HEK293 (cell line): Measurements from ENCODE around the gene SYT5.

ENCODE experiments used
- KLF9 ChIP-seq: fragments of 450-650 bp; formaldehyde crosslinking; IDR thresholded peaks from 2 replicates; pipeline ENCODE4 v1.5.1; 2016; ENCODE audit warnings: missing biosample characterization, missing genetic modification characterization, low read depth
- PRDM1 ChIP-seq: fragments of 450-650 bp; formaldehyde crosslinking; IDR thresholded peaks from 2 replicates; pipeline ENCODE4; 2016; ENCODE audit warnings: missing biosample characterization, missing genetic modification characterization
- SP2 ChIP-seq: fragments of 450-650 bp; formaldehyde crosslinking; IDR thresholded peaks from 2 replicates; pipeline ENCODE4 v1.5.1; 2016; ENCODE audit warnings: missing biosample characterization, missing genetic modification characterization
- ZBTB17 ChIP-seq: fragments of 450-650 bp; formaldehyde crosslinking; IDR thresholded peaks from 2 replicates; pipeline ENCODE4 v1.5.1; 2016; ENCODE audit warnings: missing biosample characterization, missing genetic modification characterization
- ZBTB20 ChIP-seq: fragments of 450-650 bp; formaldehyde crosslinking; IDR thresholded peaks from 2 replicates; pipeline ENCODE4 v1.5.1; 2016; ENCODE audit warnings: missing biosample characterization, missing genetic modification characterization
- ZBTB21 ChIP-seq: fragments of 450-650 bp; formaldehyde crosslinking; IDR thresholded peaks from 2 replicates; pipeline ENCODE4 v1.5.1; 2017; ENCODE audit warnings: missing biosample characterization, missing genetic modification characterization
- ZBTB8A ChIP-seq: fragments of 450-650 bp; formaldehyde crosslinking; IDR thresholded peaks from 2 replicates; pipeline ENCODE4 v1.5.1; 2016; ENCODE audit warnings: missing biosample characterization, missing genetic modification characterization
- ZNF155 ChIP-seq: fragments of 450-650 bp; formaldehyde crosslinking; IDR thresholded peaks from 2 replicates; pipeline ENCODE4 v1.5.1; 2016; ENCODE audit warnings: missing biosample characterization, missing genetic modification characterization
- ZNF211 ChIP-seq: fragments of 450-650 bp; formaldehyde crosslinking; IDR thresholded peaks from 2 replicates; pipeline ENCODE4 v1.5.1; 2016; ENCODE audit warnings: low read depth, missing biosample characterization, missing genetic modification characterization
- ZNF239 ChIP-seq: fragments of 450-650 bp; formaldehyde crosslinking; IDR thresholded peaks from 2 replicates; pipeline ENCODE4 v1.5.1; 2016; ENCODE audit warnings: missing biosample characterization, missing genetic modification characterization
- ZNF24 ChIP-seq: fragments of 450-650 bp; formaldehyde crosslinking; IDR thresholded peaks from 2 replicates; pipeline ENCODE4 v1.5.1; 2016; ENCODE audit warnings: missing biosample characterization, missing genetic modification characterization
- ZNF473 ChIP-seq: fragments of 450-650 bp; formaldehyde crosslinking; IDR thresholded peaks from 2 replicates; pipeline ENCODE4 v1.5.1; 2017; ENCODE audit warnings: missing biosample characterization, missing genetic modification characterization
- ZNF48 ChIP-seq: fragments of 450-650 bp; formaldehyde crosslinking; IDR thresholded peaks from 2 replicates; pipeline ENCODE4 v1.5.1; 2016; ENCODE audit warnings: missing biosample characterization, missing genetic modification characterization
- ZNF510 ChIP-seq: fragments of 450-650 bp; formaldehyde crosslinking; IDR thresholded peaks from 2 replicates; pipeline ENCODE4 v1.5.1; 2018; ENCODE audit warnings: mild to moderate bottlenecking, missing genetic modification characterization, missing biosample characterization; ENCODE audit not compliant: insufficient replicate concordance
- ZNF529 ChIP-seq: fragments of 450-650 bp; formaldehyde crosslinking; IDR thresholded peaks from 2 replicates; pipeline ENCODE4 v1.5.1; 2017; ENCODE audit warnings: missing genetic modification characterization, missing biosample characterization; ENCODE audit not compliant: insufficient replicate concordance
- ZNF555 ChIP-seq: fragments of 450-650 bp; formaldehyde crosslinking; conservative IDR thresholded peaks from 2 replicates; pipeline ENCODE4 v1.5.1; 2017; ENCODE audit warnings: missing biosample characterization, mild to moderate bottlenecking, missing genetic modification characterization, inconsistent platforms
- ZNF561 ChIP-seq: fragments of 450-650 bp; IDR thresholded peaks from 2 replicates; pipeline ENCODE4 v1.5.1; 2018; ENCODE audit warnings: missing biosample characterization, missing genetic modification characterization, borderline replicate concordance
- ZNF664 ChIP-seq: fragments of 450-650 bp; formaldehyde crosslinking; IDR thresholded peaks from 2 replicates; pipeline ENCODE4 v1.5.1; 2016; ENCODE audit warnings: missing biosample characterization, missing genetic modification characterization
- ZNF670 ChIP-seq: fragments of 450-650 bp; formaldehyde crosslinking; IDR thresholded peaks from 2 replicates; pipeline ENCODE4 v1.5.1; 2016; ENCODE audit warnings: missing biosample characterization, missing genetic modification characterization, low read depth
- TF ChIP-seq, protein P1 (sequence below): fragments of 450-650 bp; formaldehyde crosslinking; IDR thresholded peaks from 2 replicates; pipeline ENCODE4 v1.5.1; 2016; ENCODE audit warnings: missing biosample characterization, missing genetic modification characterization, borderline replicate concordance
- TF ChIP-seq, protein P2 (sequence below): fragments of 450-650 bp; formaldehyde crosslinking; IDR thresholded peaks from 2 replicates; pipeline ENCODE4 v1.5.1; 2016; ENCODE audit warnings: missing biosample characterization, missing genetic modification characterization
- TF ChIP-seq, protein P3 (sequence below): fragments of 450-650 bp; formaldehyde crosslinking; IDR thresholded peaks from 2 replicates; pipeline ENCODE4 v1.5.0; 2017; ENCODE audit warnings: missing biosample characterization, missing genetic modification characterization, borderline replicate concordance
- TF ChIP-seq, protein P4 (sequence below): fragments of 450-650 bp; formaldehyde crosslinking; IDR thresholded peaks from 2 replicates; pipeline ENCODE4 v1.5.1; 2016; ENCODE audit warnings: missing biosample characterization, missing genetic modification characterization
- TF ChIP-seq, protein P5 (sequence below): fragments of 450-650 bp; formaldehyde crosslinking; IDR thresholded peaks from 2 replicates; pipeline ENCODE4 v1.5.1; 2017; ENCODE audit warnings: missing biosample characterization, mild to moderate bottlenecking, missing genetic modification characterization, moderate library complexity
- TF ChIP-seq, protein P6 (sequence below): fragments of 450-650 bp; formaldehyde crosslinking; IDR thresholded peaks from 2 replicates; pipeline ENCODE4 v1.5.1; 2016; ENCODE audit warnings: missing biosample characterization, missing genetic modification characterization

SYT5 gene

DNA sequence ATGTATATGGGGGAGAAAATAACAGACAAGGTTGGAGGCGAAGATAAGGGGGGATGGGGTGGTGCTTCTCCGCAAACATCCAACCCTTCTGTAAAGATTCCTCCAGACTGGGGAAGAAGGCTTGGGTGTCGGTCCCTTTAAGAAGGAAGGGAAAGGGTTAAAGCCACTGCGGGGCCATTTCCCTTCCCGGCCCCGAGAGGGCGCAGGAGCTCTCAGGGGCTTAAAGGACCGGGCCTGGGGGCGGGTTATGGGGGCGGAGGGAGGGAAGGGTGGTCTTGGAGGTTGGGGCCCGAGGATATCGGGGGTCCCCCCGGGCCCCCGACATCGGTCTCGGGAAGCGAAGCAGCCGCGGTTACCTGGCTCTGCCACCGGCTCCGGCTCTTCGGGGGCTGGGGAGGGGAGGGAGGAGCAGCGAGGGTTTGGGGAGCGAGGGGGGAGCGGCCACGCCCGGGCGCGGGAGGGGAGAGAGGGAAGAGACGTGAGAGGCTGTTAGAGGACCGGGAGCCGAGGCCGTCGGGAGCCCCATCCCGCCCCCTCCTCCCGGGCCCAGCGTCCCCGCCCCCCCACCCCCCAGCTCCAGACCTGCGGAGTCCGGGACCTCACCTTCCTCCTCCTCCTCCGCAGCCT lies 33.9 kb downstream of the SYT5 start (continued):
- TF ChIP-seq, protein P1, sequence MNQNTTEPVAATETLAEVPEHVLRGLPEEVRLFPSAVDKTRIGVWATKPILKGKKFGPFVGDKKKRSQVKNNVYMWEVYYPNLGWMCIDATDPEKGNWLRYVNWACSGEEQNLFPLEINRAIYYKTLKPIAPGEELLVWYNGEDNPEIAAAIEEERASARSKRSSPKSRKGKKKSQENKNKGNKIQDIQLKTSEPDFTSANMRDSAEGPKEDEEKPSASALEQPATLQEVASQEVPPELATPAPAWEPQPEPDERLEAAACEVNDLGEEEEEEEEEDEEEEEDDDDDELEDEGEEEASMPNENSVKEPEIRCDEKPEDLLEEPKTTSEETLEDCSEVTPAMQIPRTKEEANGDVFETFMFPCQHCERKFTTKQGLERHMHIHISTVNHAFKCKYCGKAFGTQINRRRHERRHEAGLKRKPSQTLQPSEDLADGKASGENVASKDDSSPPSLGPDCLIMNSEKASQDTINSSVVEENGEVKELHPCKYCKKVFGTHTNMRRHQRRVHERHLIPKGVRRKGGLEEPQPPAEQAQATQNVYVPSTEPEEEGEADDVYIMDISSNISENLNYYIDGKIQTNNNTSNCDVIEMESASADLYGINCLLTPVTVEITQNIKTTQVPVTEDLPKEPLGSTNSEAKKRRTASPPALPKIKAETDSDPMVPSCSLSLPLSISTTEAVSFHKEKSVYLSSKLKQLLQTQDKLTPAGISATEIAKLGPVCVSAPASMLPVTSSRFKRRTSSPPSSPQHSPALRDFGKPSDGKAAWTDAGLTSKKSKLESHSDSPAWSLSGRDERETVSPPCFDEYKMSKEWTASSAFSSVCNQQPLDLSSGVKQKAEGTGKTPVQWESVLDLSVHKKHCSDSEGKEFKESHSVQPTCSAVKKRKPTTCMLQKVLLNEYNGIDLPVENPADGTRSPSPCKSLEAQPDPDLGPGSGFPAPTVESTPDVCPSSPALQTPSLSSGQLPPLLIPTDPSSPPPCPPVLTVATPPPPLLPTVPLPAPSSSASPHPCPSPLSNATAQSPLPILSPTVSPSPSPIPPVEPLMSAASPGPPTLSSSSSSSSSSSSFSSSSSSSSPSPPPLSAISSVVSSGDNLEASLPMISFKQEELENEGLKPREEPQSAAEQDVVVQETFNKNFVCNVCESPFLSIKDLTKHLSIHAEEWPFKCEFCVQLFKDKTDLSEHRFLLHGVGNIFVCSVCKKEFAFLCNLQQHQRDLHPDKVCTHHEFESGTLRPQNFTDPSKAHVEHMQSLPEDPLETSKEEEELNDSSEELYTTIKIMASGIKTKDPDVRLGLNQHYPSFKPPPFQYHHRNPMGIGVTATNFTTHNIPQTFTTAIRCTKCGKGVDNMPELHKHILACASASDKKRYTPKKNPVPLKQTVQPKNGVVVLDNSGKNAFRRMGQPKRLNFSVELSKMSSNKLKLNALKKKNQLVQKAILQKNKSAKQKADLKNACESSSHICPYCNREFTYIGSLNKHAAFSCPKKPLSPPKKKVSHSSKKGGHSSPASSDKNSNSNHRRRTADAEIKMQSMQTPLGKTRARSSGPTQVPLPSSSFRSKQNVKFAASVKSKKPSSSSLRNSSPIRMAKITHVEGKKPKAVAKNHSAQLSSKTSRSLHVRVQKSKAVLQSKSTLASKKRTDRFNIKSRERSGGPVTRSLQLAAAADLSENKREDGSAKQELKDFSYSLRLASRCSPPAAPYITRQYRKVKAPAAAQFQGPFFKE (tag by site-specific recombination) = no peak
- TF ChIP-seq ZNF239 = no peak
- TF ChIP-seq ZNF48 (tag by site-specific recombination) = no peak
- TF ChIP-seq, protein P2, sequence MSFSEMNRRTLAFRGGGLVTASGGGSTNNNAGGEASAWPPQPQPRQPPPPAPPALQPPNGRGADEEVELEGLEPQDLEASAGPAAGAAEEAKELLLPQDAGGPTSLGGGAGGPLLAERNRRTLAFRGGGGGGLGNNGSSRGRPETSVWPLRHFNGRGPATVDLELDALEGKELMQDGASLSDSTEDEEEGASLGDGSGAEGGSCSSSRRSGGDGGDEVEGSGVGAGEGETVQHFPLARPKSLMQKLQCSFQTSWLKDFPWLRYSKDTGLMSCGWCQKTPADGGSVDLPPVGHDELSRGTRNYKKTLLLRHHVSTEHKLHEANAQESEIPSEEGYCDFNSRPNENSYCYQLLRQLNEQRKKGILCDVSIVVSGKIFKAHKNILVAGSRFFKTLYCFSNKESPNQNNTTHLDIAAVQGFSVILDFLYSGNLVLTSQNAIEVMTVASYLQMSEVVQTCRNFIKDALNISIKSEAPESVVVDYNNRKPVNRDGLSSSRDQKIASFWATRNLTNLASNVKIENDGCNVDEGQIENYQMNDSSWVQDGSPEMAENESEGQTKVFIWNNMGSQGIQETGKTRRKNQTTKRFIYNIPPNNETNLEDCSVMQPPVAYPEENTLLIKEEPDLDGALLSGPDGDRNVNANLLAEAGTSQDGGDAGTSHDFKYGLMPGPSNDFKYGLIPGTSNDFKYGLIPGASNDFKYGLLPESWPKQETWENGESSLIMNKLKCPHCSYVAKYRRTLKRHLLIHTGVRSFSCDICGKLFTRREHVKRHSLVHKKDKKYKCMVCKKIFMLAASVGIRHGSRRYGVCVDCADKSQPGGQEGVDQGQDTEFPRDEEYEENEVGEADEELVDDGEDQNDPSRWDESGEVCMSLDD (tag by site-specific recombination) = peak; percentile 90
- no peak for TF ChIP-seq ZBTB8A (tag by site-specific recombination)
- TF ChIP-seq ZNF664 (tag by site-specific recombination) = no peak
- no peak for TF ChIP-seq ZBTB17 (tag by site-specific recombination)
- TF ChIP-seq, protein P3, sequence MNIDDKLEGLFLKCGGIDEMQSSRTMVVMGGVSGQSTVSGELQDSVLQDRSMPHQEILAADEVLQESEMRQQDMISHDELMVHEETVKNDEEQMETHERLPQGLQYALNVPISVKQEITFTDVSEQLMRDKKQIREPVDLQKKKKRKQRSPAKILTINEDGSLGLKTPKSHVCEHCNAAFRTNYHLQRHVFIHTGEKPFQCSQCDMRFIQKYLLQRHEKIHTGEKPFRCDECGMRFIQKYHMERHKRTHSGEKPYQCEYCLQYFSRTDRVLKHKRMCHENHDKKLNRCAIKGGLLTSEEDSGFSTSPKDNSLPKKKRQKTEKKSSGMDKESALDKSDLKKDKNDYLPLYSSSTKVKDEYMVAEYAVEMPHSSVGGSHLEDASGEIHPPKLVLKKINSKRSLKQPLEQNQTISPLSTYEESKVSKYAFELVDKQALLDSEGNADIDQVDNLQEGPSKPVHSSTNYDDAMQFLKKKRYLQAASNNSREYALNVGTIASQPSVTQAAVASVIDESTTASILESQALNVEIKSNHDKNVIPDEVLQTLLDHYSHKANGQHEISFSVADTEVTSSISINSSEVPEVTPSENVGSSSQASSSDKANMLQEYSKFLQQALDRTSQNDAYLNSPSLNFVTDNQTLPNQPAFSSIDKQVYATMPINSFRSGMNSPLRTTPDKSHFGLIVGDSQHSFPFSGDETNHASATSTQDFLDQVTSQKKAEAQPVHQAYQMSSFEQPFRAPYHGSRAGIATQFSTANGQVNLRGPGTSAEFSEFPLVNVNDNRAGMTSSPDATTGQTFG = no peak
- TF ChIP-seq ZBTB20 (tag by site-specific recombination) = no peak
- no peak for TF ChIP-seq ZNF555 (tag by site-specific recombination)
- TF ChIP-seq ZNF155 = no peak
- no peak for TF ChIP-seq ZNF211
- TF ChIP-seq SP2 (tag by site-specific recombination) = no peak; the same call in 1 of the 2 replicates
- no peak; the same call in 1 of the 2 replicates for TF ChIP-seq ZNF24 (tag by site-specific recombination)
- TF ChIP-seq, protein P4, sequence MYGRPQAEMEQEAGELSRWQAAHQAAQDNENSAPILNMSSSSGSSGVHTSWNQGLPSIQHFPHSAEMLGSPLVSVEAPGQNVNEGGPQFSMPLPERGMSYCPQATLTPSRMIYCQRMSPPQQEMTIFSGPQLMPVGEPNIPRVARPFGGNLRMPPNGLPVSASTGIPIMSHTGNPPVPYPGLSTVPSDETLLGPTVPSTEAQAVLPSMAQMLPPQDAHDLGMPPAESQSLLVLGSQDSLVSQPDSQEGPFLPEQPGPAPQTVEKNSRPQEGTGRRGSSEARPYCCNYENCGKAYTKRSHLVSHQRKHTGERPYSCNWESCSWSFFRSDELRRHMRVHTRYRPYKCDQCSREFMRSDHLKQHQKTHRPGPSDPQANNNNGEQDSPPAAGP (tag by site-specific recombination) = peak; percentile 46
- TF ChIP-seq, protein P5, sequence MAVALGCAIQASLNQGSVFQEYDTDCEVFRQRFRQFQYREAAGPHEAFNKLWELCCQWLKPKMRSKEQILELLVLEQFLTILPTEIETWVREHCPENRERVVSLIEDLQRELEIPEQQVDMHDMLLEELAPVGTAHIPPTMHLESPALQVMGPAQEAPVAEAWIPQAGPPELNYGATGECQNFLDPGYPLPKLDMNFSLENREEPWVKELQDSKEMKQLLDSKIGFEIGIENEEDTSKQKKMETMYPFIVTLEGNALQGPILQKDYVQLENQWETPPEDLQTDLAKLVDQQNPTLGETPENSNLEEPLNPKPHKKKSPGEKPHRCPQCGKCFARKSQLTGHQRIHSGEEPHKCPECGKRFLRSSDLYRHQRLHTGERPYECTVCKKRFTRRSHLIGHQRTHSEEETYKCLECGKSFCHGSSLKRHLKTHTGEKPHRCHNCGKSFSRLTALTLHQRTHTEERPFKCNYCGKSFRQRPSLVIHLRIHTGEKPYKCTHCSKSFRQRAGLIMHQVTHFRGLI (tag by site-specific recombination) = no peak
- TF ChIP-seq ZBTB21 (tag by site-specific recombination) = 0 out of 2 replicates have a peak, but pooled peaks have one; percentile 18
- TF ChIP-seq KLF9 (tag by site-specific recombination) = peak; percentile 8; the same call in 1 of the 2 replicates
- TF ChIP-seq ZNF529 (tag by site-specific recombination) = no peak
- TF ChIP-seq ZNF510 (tag by site-specific recombination) = no peak
- no peak for TF ChIP-seq ZNF473 (tag by site-specific recombination)
- TF ChIP-seq, protein P6, sequence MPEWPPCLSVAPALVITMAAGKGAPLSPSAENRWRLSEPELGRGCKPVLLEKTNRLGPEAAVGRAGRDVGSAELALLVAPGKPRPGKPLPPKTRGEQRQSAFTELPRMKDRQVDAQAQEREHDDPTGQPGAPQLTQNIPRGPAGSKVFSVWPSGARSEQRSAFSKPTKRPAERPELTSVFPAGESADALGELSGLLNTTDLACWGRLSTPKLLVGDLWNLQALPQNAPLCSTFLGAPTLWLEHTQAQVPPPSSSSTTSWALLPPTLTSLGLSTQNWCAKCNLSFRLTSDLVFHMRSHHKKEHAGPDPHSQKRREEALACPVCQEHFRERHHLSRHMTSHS (tag by site-specific recombination) = no peak
- no peak for TF ChIP-seq ZNF670 (tag by site-specific recombination)
- TF ChIP-seq PRDM1 (tag by site-specific recombination) = no peak
- 0 out of 2 replicates have a peak, but pooled peaks have one; percentile 15 for TF ChIP-seq ZNF561 (tag by site-specific recombination)
